Measurements from ENCODE around the gene SLC35B1.

DNA sequence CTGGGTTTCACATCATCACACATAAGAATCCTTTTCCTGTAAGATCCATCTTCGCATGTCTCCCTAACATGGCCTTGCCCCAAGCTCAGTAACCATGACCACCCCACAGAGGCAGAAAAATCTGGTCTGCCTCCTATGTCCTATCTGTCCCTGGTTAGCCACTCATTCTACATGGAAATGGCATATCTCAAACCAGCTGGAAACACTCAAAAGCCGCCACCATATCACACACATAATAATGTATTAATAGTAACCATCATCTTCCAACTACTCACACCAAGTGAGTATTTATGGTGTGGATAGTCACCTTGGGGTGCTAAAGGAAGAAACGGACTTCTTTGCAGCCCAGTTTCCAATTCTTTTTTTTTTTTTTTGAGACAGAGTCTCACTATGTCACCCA is 44.7 kb upstream of the SLC35B1 start:
- no peak for TF ChIP-seq CTCF (IDR thresholded peaks at IDR 0.05; ENCODE audit: low read depth, low read length, poor library complexity, severe bottlenecking)
- TF ChIP-seq EZH2phosphoT487 (IDR thresholded peaks at IDR 0.05; ENCODE audit: borderline replicate concordance, low read length) = no peak
